B cell (primary cell): ENCODE measurements around the gene UGT2A3. TPM values are rescaled to one million over a fixed set of nuclear protein-coding genes. Genes with fewer than 3 reads are reported as not detected.

ENCODE experiments used
- ATAC-seq: fragments of 200-7000 bp; cut with Tn5 transposase; one replicate; pipeline ENCODE4 v1.10.0; 2021; ENCODE audit warnings: low read depth, mild to moderate bottlenecking, moderate number of reproducible peaks, moderate library complexity
- CTCF ChIA-PET: fragments of 350-600 bp; sonication (Branson Sonifier 250); formaldehyde crosslinking; loops from one replicate; lab custom pipeline; 2021; ENCODE audit warnings: antibody characterized with exemption, inconsistent platforms; lab: Charles Lee
- POLR2A ChIA-PET: fragments of 350-600 bp; sonication (Branson Sonifier 250); formaldehyde crosslinking; loops from one replicate; lab custom pipeline; 2021; ENCODE audit warnings: antibody characterized with exemption; lab: Charles Lee
- DNase-seq: peaks from one replicate; pipeline ENCODE4 v3.0.0; 2013
- H2AFZ ChIP-seq: 2 replicates; pipeline ENCODE4 v1.6.1; 2012; ENCODE audit warnings: mild to moderate bottlenecking, low read depth, low read length; ENCODE audit not compliant: insufficient read depth, poor library complexity, severe bottlenecking
- H3K27ac ChIP-seq, 2 donors: 1 replicate in 1 of 2; 2 replicates in 1 of 2; pipeline ENCODE4 v1.5.1; 2012 to 2013; ENCODE audit warnings: low read length in 2 of 2, mild to moderate bottlenecking in 2 of 2, moderate library complexity in 1 of 2
- H3K27me3 ChIP-seq, 4 experiments: fragments of 200-600 bp in 1 of 4; sonication (generic) in 1 of 4; replicated peaks in 1 of 4; 1 replicate in 2 of 4; 2 replicates in 2 of 4; pipeline versions ENCODE4 v1.6.1 to v1.7.0; 2013 to 2016; ENCODE audit warnings: low read length in 3 of 4, mild to moderate bottlenecking in 2 of 4, mixed read lengths in 1 of 4, moderate library complexity in 1 of 4; ENCODE audit not compliant: insufficient read depth in 4 of 4, control insufficient read depth in 3 of 4; ENCODE audit errors: control extremely low read depth in 1 of 4
- H3K36me3 ChIP-seq, 2 experiments: replicated peaks in 1 of 2; 1 replicate in 1 of 2; 2 replicates in 1 of 2; pipeline versions ENCODE4 v1.6.1 to v1.7.1; 2013; ENCODE audit warnings: low read length in 1 of 2; ENCODE audit not compliant: insufficient read depth in 2 of 2, control insufficient read depth in 1 of 2; ENCODE audit errors: control extremely low read depth in 1 of 2, extremely low read depth in 1 of 2
- H3K4me1 ChIP-seq, 2 donors: fragments of 200-600 bp in 1 of 2; sonication (generic) in 1 of 2; 1 replicate in 1 of 2; 2 replicates in 1 of 2; pipeline versions ENCODE4 v1.5.1 to v1.6.1; 2013 to 2017; ENCODE audit warnings: low read length in 2 of 2; ENCODE audit not compliant: control insufficient read depth in 2 of 2, insufficient read depth in 2 of 2
- H3K4me2 ChIP-seq: replicated peaks from 2 replicates; pipeline ENCODE3; 2012; ENCODE audit warnings: mild to moderate bottlenecking, low read depth, low read length; ENCODE audit not compliant: poor library complexity, severe bottlenecking
- H3K4me3 ChIP-seq, 5 experiments: fragments of 200-600 bp in 1 of 5; sonication (generic) in 1 of 5; 1 replicate in 3 of 5; 2 replicates in 2 of 5; pipeline versions ENCODE4 v1.5.1 to v1.7.0; 2011 to 2016; ENCODE audit warnings: low read length in 4 of 5, mild to moderate bottlenecking in 4 of 5, low read depth in 2 of 5, control low read depth in 1 of 5, moderate library complexity in 1 of 5; ENCODE audit not compliant: insufficient read depth in 1 of 5; ENCODE audit errors: control extremely low read depth in 1 of 5, extremely low read depth in 1 of 5
- H3K79me2 ChIP-seq: fragments of 200-600 bp; sonication (generic); one replicate; pipeline ENCODE4 v1.6.0; 2016; ENCODE audit warnings: low read length; ENCODE audit not compliant: control insufficient read depth, insufficient read depth
- H3K9ac ChIP-seq: fragments of 200-600 bp; sonication (generic); 2 replicates; pipeline ENCODE4 v1.6.1; 2017; ENCODE audit warnings: mild to moderate bottlenecking, low read length, moderate library complexity
- H3K9me3 ChIP-seq, 3 donors: one replicate each; pipeline versions ENCODE4 v1.6.1 to v1.7.1; 2013; ENCODE audit warnings: low read length in 2 of 3; ENCODE audit not compliant: control insufficient read depth in 2 of 3, insufficient read depth in 1 of 3; ENCODE audit errors: control extremely low read depth in 1 of 3
- H4K20me1 ChIP-seq: 2 replicates; pipeline ENCODE4 v1.6.0; 2012; ENCODE audit warnings: mild to moderate bottlenecking, low read length; ENCODE audit not compliant: insufficient read depth, control insufficient read depth, poor library complexity, severe bottlenecking
- H3K27ac Mint-ChIP-seq: one replicate; pipeline ENCODE4 v1.8.0; 2021; ENCODE audit warnings: mixed read lengths
- H3K27me3 Mint-ChIP-seq: one replicate; pipeline ENCODE4 v1.8.0; 2021; ENCODE audit warnings: mixed read lengths
- H3K4me1 Mint-ChIP-seq: one replicate; pipeline ENCODE4 v1.8.0; 2021; ENCODE audit warnings: mixed read lengths
- H3K4me3 Mint-ChIP-seq: one replicate; pipeline ENCODE4 v1.8.0; 2021; ENCODE audit warnings: mixed read lengths
- H3K9me3 Mint-ChIP-seq: one replicate; pipeline ENCODE4 v1.8.0; 2022; ENCODE audit warnings: mixed read lengths; ENCODE audit not compliant: insufficient read depth
- CTCF ChIP-seq: fragments of 200-600 bp; IDR thresholded peaks from one replicate; pipeline ENCODE4 v1.8.0; 2022; ENCODE audit warnings: antibody characterized with exemption, mild to moderate bottlenecking
- EZH2 ChIP-seq: IDR thresholded peaks from 2 replicates; pipeline ENCODE4 v1.6.1; 2012; ENCODE audit warnings: borderline replicate concordance, low read depth, mild to moderate bottlenecking, moderate library complexity, low read length; ENCODE audit not compliant: insufficient read depth, poor library complexity, severe bottlenecking
- WGBS: methylation state at CpG from one replicate; pipeline ENCODE4 v1.1.5; 2013; ENCODE audit warnings: missing lambda C conversion rate; ENCODE audit not compliant: insufficient coverage; 5-methylcytosine and 5-hydroxymethylcytosine counted together
- intact Hi-C: fragments of 100-400 bp; cut with micrococcal nuclease; formaldehyde crosslinking; loops from one replicate; pipeline ENCODE4 v1.10.0; 2022
- polyA plus RNA-seq: library from polyadenylated mRNA; depleted of rRNA; stranded (reverse); fragments of >200 nt; gene quantifications from 2 replicates; pipeline ENCODE4 v1.2.3, GENCODE V29; 2012
- total RNA-seq, 2 donors: library from RNA; stranded (reverse); fragments of 120-200 nt in 1 of 2; gene quantifications; 1 replicate in 1 of 2; 2 replicates in 1 of 2; pipeline versions ENCODE4 v1.2.3 to v1.2.4, GENCODE V29; 2013 to 2022

Gene UGT2A3
- total and polyA plus RNA-seq, 2 donors (not counting 1 experiment from before 2014, with no cell fraction given), result not detected

- POLR2A ChIA-PET, result no interaction called here
- Mint-ChIP-seq H3K4me1 (no peaks in the 10 kb centered on the region), H3K27me3 (no peaks in the 10 kb centered on the region), H3K4me3 (no peak overlapping the region), H3K27ac (no peak overlapping the region), H3K9me3 (no peaks in the 10 kb centered on the region)
- Histone ChIP-seq H3K4me3 (no peak overlapping the region), H3K9ac (no peak overlapping the region), H3K9me3 (peaks cover 0 to 6% (median 0%) of the 10 kb centered on the region in 3 donors), H3K27me3 (no peaks in the 10 kb centered on the region), H3K4me1 (no peaks in the 10 kb centered on the region), H2AFZ (no peak overlapping the region), H3K79me2 (no peaks in the 10 kb centered on the region), H3K4me2 (no peak overlapping the region), H4K20me1 (no peaks in the 10 kb centered on the region), H3K36me3 (no peaks in the 10 kb centered on the region), H3K27ac (no peak overlapping the region)
- WGBS, result no CpG with 5 or more reads among the region's 3 CpGs
- ATAC-seq (no peak), DNase-seq (no peak)
- CTCF ChIA-PET, result no interaction called here
- TF ChIP-seq EZH2, result no peak
- no peak for TF ChIP-seq CTCF
- intact Hi-C loops, result no loop called here
These were observed 43.6 kb downstream of the UGT2A3 start for GRCh38 chr4:68907788-68908700.

- no peak overlapping the region for H3K4me2 ChIP-seq
- 100% methylated on average over 1 of the region's 3 CpGs for WGBS
- H2AFZ ChIP-seq, result no peak overlapping the region
- no peaks in the 10 kb centered on the region for H3K4me1 ChIP-seq
- no peaks in the 10 kb centered on the region for H3K9me3 Mint-ChIP-seq
- ATAC-seq (no peak), DNase-seq (no peak)
- no peak overlapping the region for H3K27ac Mint-ChIP-seq
- no peak overlapping the region for H3K4me3 ChIP-seq
- CTCF ChIA-PET, result no interaction called here
- intact Hi-C loops, result no loop called here
- no peaks in the 10 kb centered on the region for H3K79me2 ChIP-seq
- POLR2A ChIA-PET, result no interaction called here
- H3K9me3 ChIP-seq, result peaks cover 0 to 6% (median 0%) of the 10 kb centered on the region in 3 donors
- no peaks in the 10 kb centered on the region for H3K27me3 Mint-ChIP-seq
- H3K27me3 ChIP-seq, result no peaks in the 10 kb centered on the region
- no peak overlapping the region for H3K27ac ChIP-seq
- H4K20me1 ChIP-seq, result no peaks in the 10 kb centered on the region
- H3K4me3 Mint-ChIP-seq, result no peak overlapping the region
- no peaks in the 10 kb centered on the region for H3K4me1 Mint-ChIP-seq
- H3K36me3 ChIP-seq, result no peaks in the 10 kb centered on the region
- H3K9ac ChIP-seq, result no peak overlapping the region
- TF ChIP-seq CTCF (no peak), EZH2 (no peak)
These were observed 44.4 kb downstream of the UGT2A3 start for GRCh38 chr4:68907245-68907644.
